Glutamatergic neuron (in vitro differentiated cells): Measurements from ENCODE around the gene CRIM1. TPM values are rescaled to one million over a fixed set of nuclear protein-coding genes. Genes with fewer than 3 reads are reported as not detected.

Experiments
- DNase-seq: peaks from one replicate; pipeline ENCODE4 v3.0.0; 2022
- H3K27ac Mint-ChIP-seq: one replicate; pipeline ENCODE4 v1.8.0; 2020; ENCODE audit warnings: mild to moderate bottlenecking, mixed read lengths, inconsistent platforms; ENCODE audit not compliant: unreplicated experiment
- H3K27me3 Mint-ChIP-seq: one replicate; pipeline ENCODE4 v1.8.0; 2020; ENCODE audit warnings: mild to moderate bottlenecking, moderate library complexity, mixed read lengths, inconsistent platforms; ENCODE audit not compliant: unreplicated experiment
- H3K36me3 Mint-ChIP-seq: one replicate; pipeline ENCODE4 v1.8.0; 2020; ENCODE audit warnings: mild to moderate bottlenecking, mixed read lengths, inconsistent platforms; ENCODE audit not compliant: unreplicated experiment
- H3K4me1 Mint-ChIP-seq: one replicate; pipeline ENCODE4 v1.8.0; 2020; ENCODE audit warnings: mild to moderate bottlenecking, low read depth, mixed read lengths, inconsistent platforms; ENCODE audit not compliant: unreplicated experiment
- H3K4me3 Mint-ChIP-seq: one replicate; pipeline ENCODE4 v1.8.0; 2020; ENCODE audit warnings: mild to moderate bottlenecking, mixed read lengths, inconsistent platforms; ENCODE audit not compliant: unreplicated experiment
- H3K9me3 Mint-ChIP-seq: one replicate; pipeline ENCODE4 v1.8.0; 2020; ENCODE audit warnings: mild to moderate bottlenecking, moderate library complexity, mixed read lengths, inconsistent platforms; ENCODE audit not compliant: unreplicated experiment
- total RNA-seq: library from RNA; stranded (reverse); fragmentation: NEBNext Ultra II Directional; extraction: Animal tissue kit (Norgen Biotek cat#: 25700); gene quantifications from one replicate; pipeline ENCODE4 v1.2.1, GENCODE V29; 2021; ENCODE audit not compliant: unreplicated experiment
- TF ChIP-seq, protein P1 (sequence below): fragments of 200-600 bp; sonication (generic); IDR thresholded peaks from one replicate; pipeline ENCODE4 v1.5.0; 2021; ENCODE audit not compliant: partially characterized antibody, unreplicated experiment

Gene CRIM1
- total RNA-seq, 1 donor from 2014 or later, result 35.7 TPM

DNA sequence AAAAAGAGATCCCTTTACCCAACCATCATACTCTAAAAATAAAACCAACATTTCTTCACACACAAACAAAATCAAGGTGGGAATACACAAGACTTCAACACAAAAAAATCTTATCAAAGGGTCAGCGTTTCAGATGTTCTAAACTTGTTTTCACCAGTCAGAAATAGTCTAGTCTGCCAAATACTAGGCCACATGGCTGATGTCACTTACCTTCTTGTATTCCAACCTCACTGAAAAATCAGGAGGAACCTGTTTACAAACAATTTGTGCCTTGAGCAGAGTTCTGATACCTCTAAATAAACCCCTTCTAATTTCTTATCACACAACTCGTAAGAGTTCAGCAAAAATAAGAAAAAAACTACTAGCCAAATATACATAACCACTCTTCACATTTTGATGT is 222.3 kb downstream of the CRIM1 start:
- peaks cover 7% of the 10 kb centered on the region for H3K36me3 Mint-ChIP-seq
- H3K27ac Mint-ChIP-seq, result no peak overlapping the region
- H3K27me3 Mint-ChIP-seq, result no peaks in the 10 kb centered on the region
- no peaks in the 10 kb centered on the region for H3K4me1 Mint-ChIP-seq
- no peak for DNase-seq
- no peaks in the 10 kb centered on the region for H3K9me3 Mint-ChIP-seq
- TF ChIP-seq, protein P1, sequence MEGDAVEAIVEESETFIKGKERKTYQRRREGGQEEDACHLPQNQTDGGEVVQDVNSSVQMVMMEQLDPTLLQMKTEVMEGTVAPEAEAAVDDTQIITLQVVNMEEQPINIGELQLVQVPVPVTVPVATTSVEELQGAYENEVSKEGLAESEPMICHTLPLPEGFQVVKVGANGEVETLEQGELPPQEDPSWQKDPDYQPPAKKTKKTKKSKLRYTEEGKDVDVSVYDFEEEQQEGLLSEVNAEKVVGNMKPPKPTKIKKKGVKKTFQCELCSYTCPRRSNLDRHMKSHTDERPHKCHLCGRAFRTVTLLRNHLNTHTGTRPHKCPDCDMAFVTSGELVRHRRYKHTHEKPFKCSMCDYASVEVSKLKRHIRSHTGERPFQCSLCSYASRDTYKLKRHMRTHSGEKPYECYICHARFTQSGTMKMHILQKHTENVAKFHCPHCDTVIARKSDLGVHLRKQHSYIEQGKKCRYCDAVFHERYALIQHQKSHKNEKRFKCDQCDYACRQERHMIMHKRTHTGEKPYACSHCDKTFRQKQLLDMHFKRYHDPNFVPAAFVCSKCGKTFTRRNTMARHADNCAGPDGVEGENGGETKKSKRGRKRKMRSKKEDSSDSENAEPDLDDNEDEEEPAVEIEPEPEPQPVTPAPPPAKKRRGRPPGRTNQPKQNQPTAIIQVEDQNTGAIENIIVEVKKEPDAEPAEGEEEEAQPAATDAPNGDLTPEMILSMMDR, result no peak
- H3K4me3 Mint-ChIP-seq, result no peak overlapping the region

DNA sequence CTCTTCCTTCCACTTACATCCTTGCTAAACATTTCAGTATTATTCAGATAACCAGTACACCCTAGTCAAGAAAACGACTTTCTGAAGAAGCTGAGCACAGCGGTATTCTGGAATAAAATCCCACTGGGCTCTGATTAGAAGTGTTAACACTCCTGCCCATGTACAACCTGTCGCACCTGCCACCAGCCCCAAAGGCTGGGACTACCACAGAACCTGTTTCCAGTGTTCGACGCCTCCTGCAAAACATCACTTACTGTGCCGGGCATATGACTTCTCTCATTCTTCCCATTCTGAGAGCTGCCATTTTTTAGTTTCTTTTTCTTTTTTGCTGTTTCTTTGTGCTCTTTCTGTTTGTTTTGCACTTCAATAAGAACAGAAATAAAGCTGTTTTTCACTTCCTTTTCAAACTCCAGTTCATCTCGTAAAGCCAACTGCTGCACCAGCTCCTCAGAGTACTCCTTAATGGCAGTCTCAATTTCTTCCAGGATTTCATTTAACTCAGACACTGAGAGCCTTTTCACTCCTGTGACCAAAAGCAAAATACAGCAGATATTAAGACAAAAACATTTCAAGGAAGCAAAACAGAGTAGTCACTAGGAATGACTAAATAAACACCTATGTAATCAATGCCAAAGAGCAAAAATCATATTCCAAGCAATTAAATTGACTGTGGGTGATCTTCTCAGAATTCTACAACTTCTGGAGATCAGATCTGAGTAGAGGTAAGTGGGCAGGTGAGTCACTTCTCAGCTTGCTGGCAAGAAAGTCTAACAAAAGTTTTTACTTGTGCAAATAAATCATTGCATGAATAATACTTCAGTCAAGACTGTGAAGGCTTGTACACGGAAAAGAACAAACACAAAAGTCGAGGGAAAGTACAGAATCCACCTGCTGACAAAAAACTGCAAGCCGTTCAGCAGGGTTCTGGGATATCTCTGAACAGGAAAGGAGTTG is 223.0 kb downstream of the CRIM1 start:
- no peaks in the 10 kb centered on the region for H3K4me1 Mint-ChIP-seq
- no peaks in the 10 kb centered on the region for H3K9me3 Mint-ChIP-seq
- TF ChIP-seq, protein P1, result no peak
- no peak overlapping the region for H3K27ac Mint-ChIP-seq
- DNase-seq, result no peak
- H3K36me3 Mint-ChIP-seq, result peaks cover 7% of the 10 kb centered on the region
- H3K4me3 Mint-ChIP-seq, result no peak overlapping the region
- H3K27me3 Mint-ChIP-seq, result no peaks in the 10 kb centered on the region

DNA sequence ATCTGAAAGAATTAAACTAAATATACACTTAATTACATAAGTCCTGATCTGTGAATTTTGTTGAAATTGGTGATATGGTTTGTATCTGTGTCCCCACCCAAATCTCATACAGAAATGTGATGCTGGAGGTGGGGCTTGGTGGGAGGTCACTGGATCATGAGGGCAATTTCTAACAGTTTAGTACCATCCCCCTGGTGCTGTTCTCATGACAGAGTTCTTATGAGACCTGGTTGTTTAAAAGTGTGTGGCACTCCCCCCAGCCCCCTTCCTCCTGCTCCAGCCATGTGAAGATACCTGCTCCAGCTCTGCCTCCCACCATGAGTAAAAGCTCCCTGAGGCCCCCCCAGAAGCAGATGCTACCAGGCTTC is 223.7 kb downstream of the CRIM1 start:
- Mint-ChIP-seq H3K4me3 (no peak overlapping the region), H3K36me3 (peaks cover 7% of the 10 kb centered on the region), H3K9me3 (no peaks in the 10 kb centered on the region), H3K27ac (no peak overlapping the region), H3K27me3 (no peaks in the 10 kb centered on the region), H3K4me1 (no peaks in the 10 kb centered on the region)
- TF ChIP-seq, protein P1, result no peak
- no peak for DNase-seq

DNA sequence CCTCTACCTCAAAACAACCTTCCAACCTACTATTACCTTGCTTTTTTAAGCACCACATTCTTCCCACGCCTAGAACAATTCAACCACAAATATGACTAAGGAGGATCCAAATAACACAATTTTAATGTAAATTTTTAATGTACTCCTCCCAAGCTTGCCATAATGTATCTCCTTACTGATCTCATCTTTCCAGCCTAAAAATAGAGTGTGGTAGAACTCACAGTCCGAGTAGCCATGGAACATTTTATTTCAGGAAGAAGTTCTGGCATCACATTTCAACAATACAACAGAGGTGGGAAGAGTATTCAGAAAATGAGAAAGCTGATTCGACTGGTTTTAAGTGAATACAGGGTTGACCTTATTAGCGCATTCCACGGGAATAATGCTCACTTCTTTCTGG is 227.0 kb downstream of the CRIM1 start:
- no peaks in the 10 kb centered on the region for H3K4me1 Mint-ChIP-seq
- no peaks in the 10 kb centered on the region for H3K27me3 Mint-ChIP-seq
- TF ChIP-seq, protein P1, result no peak
- DNase-seq, result no peak
- H3K36me3 Mint-ChIP-seq, result peaks cover 3% of the 10 kb centered on the region
- H3K9me3 Mint-ChIP-seq, result no peaks in the 10 kb centered on the region
- H3K27ac Mint-ChIP-seq, result no peak overlapping the region
- H3K4me3 Mint-ChIP-seq, result no peak overlapping the region

DNA sequence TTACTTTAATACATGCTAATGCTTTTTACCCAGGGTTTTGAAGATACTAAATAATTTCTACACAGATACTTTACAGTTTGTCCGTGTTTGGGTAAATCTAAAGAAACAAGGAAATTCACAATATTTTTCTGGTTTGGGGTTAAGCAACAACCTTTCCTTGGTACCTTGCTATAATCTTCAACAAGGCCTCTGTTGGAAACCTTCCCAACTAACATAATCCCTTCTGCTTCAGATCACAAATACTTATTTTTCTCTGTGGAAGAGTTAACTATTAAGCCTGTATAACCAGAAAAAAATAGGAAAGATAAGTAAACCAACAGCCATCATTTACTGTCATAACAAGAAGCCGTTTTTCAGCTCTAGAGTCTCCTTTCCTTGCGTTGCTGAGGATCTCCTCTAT is 227.4 kb downstream of the CRIM1 start:
- TF ChIP-seq, protein P1, result no peak

More for the DNA sequence above, 227.4 kb downstream of the CRIM1 start:
- no peak overlapping the region for H3K27ac Mint-ChIP-seq
- no peak for DNase-seq
- peaks cover 3% of the 10 kb centered on the region for H3K36me3 Mint-ChIP-seq
- H3K4me1 Mint-ChIP-seq, result no peaks in the 10 kb centered on the region
- H3K9me3 Mint-ChIP-seq, result no peaks in the 10 kb centered on the region
- no peaks in the 10 kb centered on the region for H3K27me3 Mint-ChIP-seq
- H3K4me3 Mint-ChIP-seq, result no peak overlapping the region
